Tibial nerve (tissue), 4 donors: ENCODE data around the gene IFI16.

ENCODE experiments used
- CTCF ChIP-seq, 5 experiments: fragments of 200-600 bp in 3 of 5; fragments of 450-650 bp in 2 of 5; sonication (generic) in 3 of 5; IDR thresholded peaks; one replicate each; pipeline ENCODE4 v1.5.1; 2016 to 2019; ENCODE audit warnings: antibody characterized with exemption in 5 of 5, mild to moderate bottlenecking in 3 of 5, moderate library complexity in 2 of 5
- EP300 ChIP-seq, 2 donors: sonication (generic); formaldehyde crosslinking; IDR thresholded peaks; one replicate each; pipeline ENCODE4 v1.6.1; 2017; ENCODE audit warnings: antibody characterized with exemption in 2 of 2, mild to moderate bottlenecking in 1 of 2
- POLR2A ChIP-seq, 2 donors: fragments of 450-650 bp; IDR thresholded peaks; one replicate each; pipeline ENCODE4 v1.6.1; 2017; ENCODE audit warnings: antibody characterized with exemption in 2 of 2, mild to moderate bottlenecking in 2 of 2, moderate library complexity in 2 of 2

- no peak for TF ChIP-seq CTCF (IDR thresholded peaks at IDR 0.05)
- no peak for TF ChIP-seq POLR2A (IDR thresholded peaks at IDR 0.05)
- TF ChIP-seq EP300 (IDR thresholded peaks at IDR 0.05) = no peak
Measured at GRCh38 chr1:159058751-159059150, 49.0 kb downstream of the IFI16 start.
